Stimulated activated CD4-positive, alpha-beta T cell treated with anti-CD3 and anti-CD28 coated beads, TNF-alpha, amount 100 ng/mL, for 1 hour (primary cell): Measurements from ENCODE around the gene HIVEP3.
"Not testable (repeated sequence)": the region's sequence is repeated elsewhere in the genome, so short reads cannot be mapped to it uniquely, and the experiment has no call there.

ENCODE experiments used
- DNase-seq, 3 donors: peaks; one replicate each; pipeline ENCODE4 v3.0.0-alpha.2; 2020; ENCODE audit warnings: low read depth in 3 of 3, low spot score in 1 of 3

HIVEP3 gene

DNA sequence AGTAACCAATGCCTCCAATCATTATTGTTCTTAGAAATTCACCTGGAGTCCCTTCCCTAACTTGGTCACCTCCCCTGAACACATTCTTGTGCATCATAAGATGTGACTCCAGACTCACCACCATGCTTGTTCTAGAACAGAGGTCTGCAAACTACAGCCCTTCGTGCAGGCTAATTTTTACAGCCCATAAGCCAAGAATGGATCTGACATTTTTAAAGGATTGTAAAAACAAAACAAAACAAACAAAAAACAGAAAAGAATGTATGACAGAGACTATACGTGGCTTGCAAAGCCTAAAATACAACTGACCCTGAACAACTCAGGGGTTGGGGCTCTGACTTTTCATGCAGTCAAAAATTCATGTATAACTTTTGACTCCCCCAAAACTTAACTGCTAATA, 6.2 kb upstream of the HIVEP3 start:
- DNase-seq: no peak

DNA sequence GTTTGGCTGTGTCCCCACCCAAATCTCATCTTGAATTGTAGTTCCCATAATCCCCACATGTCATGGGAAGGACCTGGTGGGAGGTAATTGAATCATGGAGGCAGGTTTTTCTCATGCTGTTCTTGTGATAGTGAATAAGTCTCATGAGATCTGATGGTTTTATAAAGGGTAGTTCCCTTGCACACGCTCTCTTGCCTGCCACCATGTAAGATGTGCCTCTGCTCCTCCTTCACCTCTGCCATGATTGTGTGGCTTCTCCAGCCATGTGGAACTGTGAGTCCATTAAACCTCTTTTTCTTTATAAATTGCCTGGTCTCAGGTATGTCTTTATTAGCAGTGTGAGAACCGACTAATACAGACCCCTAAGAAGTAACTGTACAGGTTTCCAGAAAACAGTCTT, 2.5 kb upstream of the HIVEP3 start:
- DNase-seq: not testable (repeated sequence)

DNA sequence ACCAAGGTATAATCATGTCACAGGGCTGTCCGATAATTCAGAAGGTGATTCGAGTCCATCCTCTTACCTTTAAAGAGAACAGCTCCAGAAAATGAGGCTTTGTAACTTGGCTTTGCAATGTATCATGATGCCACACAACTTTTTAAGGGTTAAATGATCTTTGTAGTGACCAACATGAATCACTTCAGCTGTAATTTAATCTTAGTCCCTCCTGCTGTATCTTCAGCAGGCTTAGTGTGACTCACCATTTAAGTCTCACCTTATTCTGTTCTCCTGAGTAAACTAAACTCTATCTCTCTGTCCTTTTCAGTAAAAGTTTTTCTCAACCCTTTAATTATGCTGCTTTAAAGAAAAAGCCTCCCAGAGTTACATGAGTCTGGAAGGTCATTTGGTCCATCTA, 1.9 kb upstream of the HIVEP3 start:
- DNase-seq: no peak

DNA sequence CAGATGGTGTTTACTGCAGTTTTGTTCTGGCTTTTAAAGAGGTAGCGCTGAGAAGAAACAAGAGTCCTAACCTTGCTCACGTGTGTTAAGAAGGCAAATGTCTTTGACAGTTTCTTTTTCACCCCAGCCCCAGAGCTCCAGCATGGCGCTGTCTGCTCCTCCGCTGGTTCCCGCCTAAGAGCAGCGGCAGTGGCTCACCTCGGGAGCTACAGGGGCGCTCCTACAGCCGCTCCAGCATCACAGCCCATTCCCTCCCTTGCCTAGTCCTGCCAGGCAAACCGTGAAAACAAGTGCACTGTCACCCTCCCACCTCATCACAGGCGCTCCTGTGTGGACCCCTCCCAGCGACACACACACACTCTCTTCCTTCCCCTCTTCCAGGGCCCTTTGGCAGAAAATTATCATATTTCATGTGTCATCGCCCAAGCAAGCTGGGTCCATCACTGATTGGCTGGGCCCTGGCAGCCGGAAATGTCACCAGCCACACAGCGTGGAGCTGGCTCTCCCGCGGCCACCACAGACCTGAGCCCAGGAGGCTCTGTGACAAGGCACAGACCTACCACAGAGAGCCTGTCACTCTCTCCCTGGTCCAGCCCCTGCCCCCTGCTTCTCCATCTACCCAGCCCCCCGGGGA, 1.2 kb upstream of the HIVEP3 start:
- DNase-seq: peak; percentile 47 to 53 (median 49)

DNA sequence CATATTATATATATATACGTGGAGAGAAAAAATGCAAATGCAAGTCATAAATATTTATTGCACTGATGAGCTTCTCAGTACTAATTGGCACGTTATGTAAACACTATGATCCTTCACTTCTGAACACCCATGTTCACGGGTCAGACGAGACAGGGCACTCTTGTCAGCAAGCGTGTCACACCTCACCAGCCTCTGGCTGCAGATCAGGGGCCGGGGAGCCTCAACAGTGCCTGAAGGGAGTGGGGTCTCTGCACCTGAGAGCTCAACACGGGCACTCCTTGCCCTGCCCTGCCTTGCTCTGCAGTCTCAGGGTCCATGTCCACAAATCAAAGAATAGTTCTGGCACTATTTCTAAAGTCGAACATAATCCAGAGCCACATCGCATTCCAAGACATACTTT, 409 bp upstream of the HIVEP3 start:
- DNase-seq: no peak

DNA sequence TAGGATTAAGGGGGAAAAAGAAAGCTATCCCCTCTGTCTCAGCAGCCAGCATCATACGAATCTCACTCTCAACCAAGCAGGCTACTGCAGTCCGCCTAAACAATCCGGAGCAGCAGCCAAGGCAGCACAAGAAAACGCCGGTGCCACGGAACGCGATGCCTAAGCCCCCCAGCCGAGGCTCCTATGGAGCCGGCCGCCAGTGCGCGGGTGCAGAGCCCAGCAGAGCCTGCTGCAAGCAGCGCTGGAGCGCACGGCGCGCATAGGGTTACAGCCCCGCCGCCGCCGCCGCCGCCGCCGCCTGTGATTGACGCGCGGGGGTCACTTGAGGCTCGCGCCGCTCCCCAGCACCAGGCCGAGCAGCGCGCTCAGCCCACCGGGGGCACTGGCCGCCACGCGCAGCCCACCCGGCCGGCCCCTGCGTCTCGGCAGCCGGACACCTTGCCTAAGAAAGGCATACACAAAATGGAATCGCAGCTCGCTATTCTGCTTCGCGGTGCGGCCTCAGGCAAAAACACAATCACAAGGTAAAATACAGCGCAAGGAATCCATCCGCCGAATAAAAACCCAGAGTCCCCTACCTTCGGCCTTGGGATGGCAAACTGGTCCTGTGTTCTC, 780 bp downstream of the HIVEP3 start:
- DNase-seq: peak in 1 of 3 donors; percentile 24

DNA sequence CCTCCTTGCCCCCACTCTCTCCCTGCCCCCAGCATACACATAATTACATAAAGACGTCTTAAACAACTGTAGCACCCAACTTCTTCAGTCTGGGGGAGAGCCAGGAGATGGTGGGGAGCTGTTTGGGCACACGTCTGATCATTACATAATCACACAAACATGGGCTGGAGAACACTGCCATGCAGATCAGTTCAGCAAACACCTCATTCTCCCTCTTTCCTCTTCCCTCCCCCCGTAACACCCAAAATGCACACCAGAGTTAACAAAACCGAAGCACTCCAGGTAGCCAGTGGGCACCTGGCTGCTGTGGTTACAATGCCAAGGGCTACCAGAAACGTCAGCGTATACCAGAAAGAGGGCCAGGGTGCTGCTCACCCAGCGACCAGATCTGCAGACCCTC, 1.6 kb downstream of the HIVEP3 start:
- no peak for DNase-seq

DNA sequence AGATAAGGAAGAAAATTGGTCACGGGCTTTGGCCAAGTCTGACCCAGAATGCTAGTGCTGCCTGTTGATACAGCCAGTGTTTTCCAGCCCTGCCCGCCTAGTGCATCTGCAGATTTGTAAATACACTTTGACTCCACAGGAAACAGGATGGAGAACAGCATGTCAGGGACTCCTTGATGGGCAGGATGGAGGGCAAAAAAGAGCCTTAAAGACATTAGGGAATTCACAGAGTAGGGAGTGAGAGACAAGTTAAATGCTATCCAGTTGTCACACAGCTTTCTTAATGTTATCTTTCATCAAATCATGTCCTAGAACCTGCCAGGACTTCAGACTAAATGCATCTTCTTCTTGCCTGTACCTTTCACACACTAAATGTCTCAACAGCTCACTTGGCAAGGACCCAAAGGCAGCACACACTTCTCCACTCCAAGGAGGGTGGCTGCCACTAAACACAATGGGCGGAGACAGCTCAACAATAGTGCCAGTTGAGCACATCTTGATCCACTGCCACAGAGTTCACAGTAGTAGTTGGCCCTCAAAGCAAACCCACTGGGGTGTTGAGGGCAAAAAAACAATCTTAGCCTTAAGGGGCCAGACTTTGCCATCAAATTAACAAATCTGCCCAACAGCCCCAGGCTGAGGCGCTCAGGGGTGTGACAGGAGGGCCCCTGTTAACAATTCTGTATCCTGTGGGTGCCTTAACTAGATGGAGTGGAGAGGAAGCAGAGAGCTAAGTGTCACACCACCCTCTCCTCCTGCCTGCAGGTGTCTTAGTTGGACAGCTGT, 2.7 kb downstream of the HIVEP3 start:
- no peak for DNase-seq

DNA sequence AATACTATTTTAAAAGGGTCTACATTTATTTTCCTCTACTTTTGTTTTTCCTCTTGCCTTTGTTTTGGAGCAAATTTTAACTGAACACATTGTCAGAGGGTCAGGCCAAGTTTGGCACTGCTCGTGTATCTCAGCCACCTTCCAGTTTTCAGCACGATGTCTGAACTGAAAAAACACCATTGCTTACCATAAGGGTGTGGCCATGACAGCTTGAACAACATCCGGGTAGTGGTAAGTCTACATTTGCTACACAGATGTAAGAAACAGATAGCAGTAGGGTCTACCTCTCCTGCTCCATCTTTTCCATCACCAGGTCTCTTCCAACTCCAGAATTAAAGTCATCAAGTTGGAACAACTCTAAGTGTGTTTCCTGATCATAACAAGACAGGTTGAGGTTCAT, 4.2 kb downstream of the HIVEP3 start:
- no peak for DNase-seq

DNA sequence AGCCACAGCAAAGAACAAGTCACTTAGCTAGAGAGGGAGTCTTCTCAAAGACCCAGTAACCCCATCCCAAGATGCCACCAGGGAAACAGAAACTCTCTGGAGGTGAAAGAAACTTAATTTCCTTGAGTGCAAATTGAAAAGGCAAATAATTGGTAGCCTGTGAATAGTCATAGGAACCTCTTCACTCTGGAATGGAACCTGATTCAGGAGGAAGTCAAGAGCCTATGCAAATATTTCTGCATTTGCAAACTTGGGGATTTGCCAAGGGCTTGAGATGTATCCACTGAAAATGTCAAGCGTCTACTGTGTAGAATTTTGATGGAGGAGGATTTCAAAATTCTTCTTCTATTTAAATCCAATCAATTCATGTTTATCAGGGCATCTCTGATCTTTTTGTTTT, 5.7 kb downstream of the HIVEP3 start:
- no peak for DNase-seq

DNA sequence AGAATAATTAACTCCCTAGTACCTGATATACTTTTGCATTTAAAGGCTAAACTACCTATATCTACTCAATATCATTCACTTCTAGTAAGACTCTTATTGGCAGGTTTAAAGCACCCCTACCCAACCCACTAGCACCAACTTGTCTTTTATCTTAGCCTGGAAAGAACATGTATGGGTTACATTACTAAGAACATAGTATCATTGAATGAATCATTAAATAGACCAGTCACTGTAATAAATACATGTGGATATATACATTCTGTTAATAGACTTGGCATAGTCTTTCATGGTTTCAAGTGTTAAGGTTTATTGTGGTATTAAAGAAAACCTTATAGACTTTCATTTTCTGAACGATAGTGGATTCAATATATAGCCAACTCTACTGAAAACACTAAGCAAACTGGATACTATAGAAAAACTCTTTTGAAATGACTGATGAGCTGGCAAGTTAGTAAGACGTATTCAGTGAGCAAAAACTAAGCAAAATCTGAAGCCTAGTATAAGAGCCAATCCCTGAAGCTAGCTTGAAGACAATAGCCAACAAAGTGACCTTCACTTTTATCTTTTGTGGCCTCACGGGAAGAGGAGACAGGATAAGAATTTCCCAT, 10.3 kb downstream of the HIVEP3 start:
- no peak for DNase-seq

DNA sequence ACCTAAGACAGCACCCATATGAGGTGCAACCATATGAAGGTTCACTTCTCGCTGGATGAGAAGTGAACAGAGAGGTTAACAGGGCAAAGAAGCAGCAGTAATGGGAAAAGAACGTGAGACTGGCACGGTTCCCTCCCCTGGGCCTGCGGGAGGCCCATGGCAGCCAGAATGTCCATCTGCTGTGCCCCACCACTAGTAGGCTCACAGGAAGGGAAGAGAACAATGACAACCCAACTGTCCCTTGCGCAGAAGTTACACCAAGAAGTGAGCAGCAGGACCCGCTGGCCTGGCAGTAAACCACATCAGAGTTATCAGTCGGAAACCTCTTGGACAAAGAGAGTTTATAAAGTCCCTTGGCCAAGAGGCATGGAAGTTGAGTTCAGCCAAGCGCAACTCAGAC, 11.3 kb downstream of the HIVEP3 start:
- no peak for DNase-seq

DNA sequence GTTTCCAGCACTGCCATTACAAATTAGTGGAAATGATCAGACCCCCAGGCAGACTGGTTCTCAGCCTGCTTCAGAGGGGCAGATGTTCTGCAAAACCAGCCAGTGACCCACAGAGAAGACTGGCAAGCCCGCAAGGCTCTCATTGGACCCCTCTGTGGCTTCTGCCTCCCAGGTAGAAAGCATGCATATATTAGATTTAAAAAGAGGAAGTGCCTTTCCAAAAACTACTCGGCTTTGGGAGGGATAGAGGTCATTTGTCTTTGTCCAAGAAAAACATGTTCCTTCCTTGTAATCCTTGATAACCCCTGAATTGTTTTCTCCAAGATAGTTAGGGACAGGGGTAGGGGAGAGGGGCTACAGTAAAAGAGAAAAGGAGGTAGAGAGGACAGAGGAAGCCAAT, 11.8 kb downstream of the HIVEP3 start:
- no peak for DNase-seq

DNA sequence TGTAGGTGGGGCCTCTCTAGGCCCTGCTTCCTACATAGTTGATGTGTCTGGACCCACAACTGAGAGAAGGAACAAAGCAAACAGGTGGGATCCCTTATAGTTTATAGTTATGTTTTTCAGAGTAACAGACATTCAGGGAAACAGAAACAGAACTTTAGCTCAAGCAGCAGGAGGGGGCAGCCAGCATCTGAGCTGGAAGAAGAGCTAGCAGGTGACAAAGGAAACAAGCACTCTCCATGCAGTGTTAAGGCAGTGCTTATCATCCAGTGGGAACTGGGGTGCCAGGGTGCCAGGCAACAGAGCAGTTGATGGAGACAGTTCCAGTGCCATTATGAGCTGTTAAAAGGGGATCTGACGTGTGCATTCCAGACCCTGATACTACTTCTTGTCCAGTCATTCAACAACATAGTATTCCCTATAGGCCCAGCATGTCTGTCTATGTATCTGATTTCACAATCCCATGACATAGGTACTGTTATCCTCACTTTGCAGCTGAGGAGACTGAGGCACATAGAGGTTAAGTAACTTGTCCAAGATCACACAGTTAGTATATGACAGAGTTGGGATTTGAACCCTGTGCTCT, 13.5 kb downstream of the HIVEP3 start:
- DNase-seq: no peak

DNA sequence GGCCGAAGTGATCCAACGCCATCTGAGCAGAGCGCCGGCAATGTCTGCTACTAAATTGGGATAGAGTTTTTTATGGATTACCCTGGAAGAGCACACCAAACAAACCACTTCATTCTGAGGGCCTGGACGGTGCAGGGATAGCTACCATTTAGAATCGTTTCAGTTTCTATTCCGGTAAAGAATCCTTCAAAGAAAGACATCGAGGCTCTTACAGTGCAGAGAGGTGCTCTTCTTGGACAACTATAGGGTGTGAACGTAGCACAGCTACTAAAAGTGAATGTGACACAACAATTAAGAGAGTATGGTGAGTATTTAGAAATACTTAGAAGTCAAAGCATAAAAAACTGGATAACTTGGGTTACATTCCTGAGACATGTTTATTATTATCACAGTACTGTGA, 16.1 kb downstream of the HIVEP3 start:
- no peak for DNase-seq

DNA sequence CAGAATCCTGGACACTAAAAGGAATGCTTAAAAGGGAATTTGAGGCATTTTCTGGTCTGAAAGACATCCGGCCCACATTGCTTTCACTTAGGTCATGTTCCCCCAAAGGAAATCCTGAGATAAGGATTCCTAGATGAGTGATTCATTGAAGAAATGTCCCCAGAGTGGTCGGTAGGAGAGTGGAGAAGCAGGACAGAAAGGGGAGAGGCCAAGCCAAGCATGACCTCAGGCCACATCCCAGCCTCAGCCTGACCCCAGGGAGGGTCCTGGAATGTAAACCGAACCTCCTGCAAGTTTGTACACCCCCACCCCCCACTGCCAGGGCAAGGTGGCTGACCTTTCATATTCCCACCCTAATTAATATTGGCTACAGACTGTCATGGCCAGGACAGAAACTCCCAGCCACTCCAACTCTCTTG, 16.6 kb downstream of the HIVEP3 start:
- no peak for DNase-seq

DNA sequence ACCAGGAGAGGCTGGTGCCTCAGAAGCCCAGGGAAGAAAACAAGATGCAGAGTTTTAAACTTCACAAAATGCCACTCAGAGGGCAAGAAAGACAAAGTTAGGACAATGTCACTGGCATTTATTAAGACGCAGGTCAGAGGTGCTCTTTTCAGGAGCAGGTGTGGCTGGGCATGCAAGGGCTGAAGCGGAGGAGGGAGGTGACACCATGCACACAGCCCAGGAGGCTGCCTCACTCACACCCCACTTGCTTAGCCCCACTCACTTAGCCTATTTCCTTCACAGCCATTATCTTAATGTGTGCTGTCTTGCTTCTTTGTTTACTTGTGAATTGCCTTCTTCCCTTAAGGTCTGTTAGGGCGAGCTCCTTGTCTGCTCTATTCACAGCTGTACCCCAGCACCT, 17.2 kb downstream of the HIVEP3 start:
- no peak for DNase-seq

DNA sequence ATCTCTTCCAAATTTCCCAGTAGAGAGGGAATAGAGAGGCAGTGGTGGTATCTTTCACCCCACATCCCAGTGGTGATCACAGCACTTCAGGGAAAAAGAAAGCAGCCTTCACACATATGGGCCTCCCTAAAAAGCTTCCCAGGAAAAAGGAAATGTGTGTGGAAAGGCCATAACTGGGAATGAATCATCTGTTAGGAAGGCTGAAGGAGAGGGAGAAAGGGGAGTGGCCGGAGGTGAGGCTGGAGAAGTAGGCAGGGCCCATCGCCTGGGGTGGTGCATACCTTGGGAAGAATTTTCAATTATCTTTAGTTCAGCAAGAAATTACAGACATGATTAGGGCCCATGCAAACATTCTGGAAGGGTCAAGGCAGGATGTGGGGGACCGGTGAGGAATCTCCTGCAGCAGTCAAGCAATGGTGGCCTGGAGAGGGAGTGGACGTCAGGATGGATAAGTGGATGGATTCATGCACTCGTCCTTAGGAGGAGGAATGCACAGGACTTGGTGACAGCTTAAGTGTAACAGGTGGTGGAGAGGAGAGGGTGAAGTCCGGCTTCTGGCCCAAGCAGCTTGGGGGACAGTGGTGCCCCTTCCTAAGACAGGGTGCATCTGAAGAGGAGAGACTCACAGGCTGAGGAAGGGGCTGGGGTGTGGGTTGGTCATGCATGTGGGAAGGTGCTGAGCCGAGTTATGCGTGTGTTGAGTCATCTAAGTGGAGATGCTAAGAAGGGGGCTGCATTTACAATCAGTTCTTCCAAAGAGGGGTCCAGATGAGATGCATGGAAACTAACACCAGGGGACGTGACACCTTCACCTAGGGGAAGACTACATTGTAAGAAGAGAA, 17.9 kb downstream of the HIVEP3 start:
- DNase-seq: no peak

DNA sequence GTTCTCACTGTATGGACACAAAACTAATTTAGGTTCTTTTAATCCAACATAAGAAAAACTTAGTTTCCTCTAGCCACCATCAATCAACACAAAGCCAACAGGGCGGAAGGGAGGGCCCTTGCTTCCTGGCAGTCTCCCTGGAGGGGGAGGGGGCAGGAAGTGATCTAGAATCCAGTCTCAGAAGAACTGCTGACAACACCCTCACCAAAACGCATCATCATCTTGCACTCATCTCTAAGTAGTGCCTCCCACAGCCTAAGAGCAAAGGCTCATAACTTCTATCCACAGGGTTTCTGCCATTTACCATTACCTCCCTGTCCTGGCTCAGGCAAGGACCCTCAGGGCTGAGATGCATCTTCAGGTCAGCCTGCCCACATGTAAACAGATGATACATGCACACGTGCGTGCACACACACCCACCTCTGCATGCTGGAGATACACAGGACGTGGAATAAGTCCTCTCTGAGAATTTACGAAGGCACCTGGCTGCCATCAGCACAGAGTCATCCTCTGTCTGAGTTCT, 20.5 kb downstream of the HIVEP3 start:
- peak; percentile 39 to 55 (median 39) for DNase-seq

DNA sequence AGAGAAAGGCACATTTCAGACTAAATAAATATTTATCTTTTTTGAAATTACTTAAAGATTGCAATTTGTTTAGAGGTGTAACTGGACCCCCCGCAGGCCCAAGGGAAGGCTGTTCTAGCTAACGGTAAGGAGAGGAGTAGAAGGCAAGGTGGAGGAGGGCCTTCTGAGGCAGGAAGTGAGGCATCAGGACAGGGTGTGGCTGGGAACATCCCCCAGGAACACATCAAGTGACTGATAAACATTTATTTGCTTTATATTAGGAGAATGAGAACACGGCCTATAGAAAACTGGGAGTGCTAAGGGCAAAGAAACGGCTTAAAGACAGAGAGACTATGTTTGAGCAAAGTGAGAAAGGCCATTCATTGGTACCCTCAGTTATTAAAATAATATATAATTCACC, 23.2 kb downstream of the HIVEP3 start:
- no peak for DNase-seq
